HG02884 (cell line): ENCODE data around the gene CNPY4.
"Not testable (repeated sequence)": the region's sequence is repeated elsewhere in the genome, so short reads cannot be mapped to it uniquely, and the experiment has no call there.

Experiments
- ATAC-seq: cut with Tn5 transposase; IDR thresholded peaks from one replicate; pipeline ENCODE4 v1.9.1; 2021; ENCODE audit warnings: mild to moderate bottlenecking, moderate library complexity; ENCODE audit not compliant: unreplicated experiment

The CNPY4 gene

GRCh38 chr7:100146350-100146749 is 26.9 kb downstream of the CNPY4 start:
- ATAC-seq: not testable (repeated sequence)

- ATAC-seq: no peak
Measured at GRCh38 chr7:100147278-100147677, 27.8 kb downstream of the CNPY4 start.

GRCh38 chr7:100148225-100148558 is 28.8 kb downstream of the CNPY4 start:
- peak; percentile 5 for ATAC-seq

- ATAC-seq: peak; percentile 94
Measured at GRCh38 chr7:100148559-100149328, 29.3 kb downstream of the CNPY4 start, which contains the start of gene LAMTOR4. Gene LAMTOR4, plus strand, starts transcription at chr7:100148918. Its CDS starts 55 bp downstream, at chr7:100148973.

- no peak for ATAC-seq
Measured at GRCh38 chr7:100152404-100152803, 33.0 kb downstream of the CNPY4 start.

- ATAC-seq: no peak
Measured at GRCh38 chr7:100152937-100153666, 33.7 kb downstream of the CNPY4 start.

GRCh38 chr7:100153708-100154535 is 34.5 kb downstream of the CNPY4 start:
- ATAC-seq: no peak

- no peak for ATAC-seq
Measured at GRCh38 chr7:100154651-100155491, 35.4 kb downstream of the CNPY4 start.

- ATAC-seq: no peak
Measured at GRCh38 chr7:100155553-100156317, 36.3 kb downstream of the CNPY4 start.

GRCh38 chr7:100156331-100157068 is 37.1 kb downstream of the CNPY4 start:
- ATAC-seq: no peak

- no peak for ATAC-seq
Measured at GRCh38 chr7:100157069-100157333, 37.6 kb downstream of the CNPY4 start.

GRCh38 chr7:100157334-100158228 is 38.1 kb downstream of the CNPY4 start:
- peak; percentile 10 for ATAC-seq

- ATAC-seq: peak; percentile 67
Measured at GRCh38 chr7:100158229-100159098, 39.0 kb downstream of the CNPY4 start, which contains the start of gene TRAPPC14. Gene TRAPPC14, minus strand, starts transcription at chr7:100158723. Its CDS starts 224 bp downstream, at chr7:100158499.

GRCh38 chr7:100159099-100159623 is 39.7 kb downstream of the CNPY4 start:
- no peak for ATAC-seq

- ATAC-seq: no peak
Measured at GRCh38 chr7:100160067-100160466, 40.6 kb downstream of the CNPY4 start.

- no peak for ATAC-seq
Measured at GRCh38 chr7:100163006-100163531, 43.6 kb downstream of the CNPY4 start.

GRCh38 chr7:100163871-100164270 is 44.4 kb downstream of the CNPY4 start:
- ATAC-seq: no peak
